NCI-H748 treated with DMSO at 0.1 percent for 48 hours (cell line): ENCODE data around the gene ST3GAL4.
A peak's percentile ranks its signal among the peaks of the same experiment; 100 is the strongest.

Experiments
- DNase-seq: peaks from one replicate; lab custom pipeline; 2025; lab: John Stamatoyannopoulos, UW

ST3GAL4 gene

GRCh38 chr11:126407682-126408288, 52.3 kb downstream of the ST3GAL4 start:
- DNase-seq, result no peak

DNA sequence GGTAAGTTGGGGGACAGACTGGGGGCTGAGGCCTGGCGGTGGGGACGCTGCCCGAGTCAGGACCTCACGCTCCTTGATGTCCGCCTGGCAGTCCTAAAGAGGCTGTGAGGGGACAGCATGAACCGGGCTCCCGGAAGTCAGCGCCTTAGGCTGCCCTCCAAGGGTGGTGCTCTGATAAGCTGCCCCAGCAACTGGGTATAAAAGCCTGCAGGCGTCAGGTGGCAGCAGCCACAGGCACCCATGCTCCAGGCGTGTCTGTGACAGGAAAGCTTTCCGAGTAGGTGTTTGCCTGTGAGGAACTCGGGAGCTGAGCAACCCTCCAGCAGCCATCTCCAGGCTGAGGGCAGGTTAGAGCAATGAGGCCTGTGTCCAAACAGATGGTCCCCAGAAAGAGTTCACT, 53.0 kb downstream of the ST3GAL4 start:
- no peak for DNase-seq

DNA sequence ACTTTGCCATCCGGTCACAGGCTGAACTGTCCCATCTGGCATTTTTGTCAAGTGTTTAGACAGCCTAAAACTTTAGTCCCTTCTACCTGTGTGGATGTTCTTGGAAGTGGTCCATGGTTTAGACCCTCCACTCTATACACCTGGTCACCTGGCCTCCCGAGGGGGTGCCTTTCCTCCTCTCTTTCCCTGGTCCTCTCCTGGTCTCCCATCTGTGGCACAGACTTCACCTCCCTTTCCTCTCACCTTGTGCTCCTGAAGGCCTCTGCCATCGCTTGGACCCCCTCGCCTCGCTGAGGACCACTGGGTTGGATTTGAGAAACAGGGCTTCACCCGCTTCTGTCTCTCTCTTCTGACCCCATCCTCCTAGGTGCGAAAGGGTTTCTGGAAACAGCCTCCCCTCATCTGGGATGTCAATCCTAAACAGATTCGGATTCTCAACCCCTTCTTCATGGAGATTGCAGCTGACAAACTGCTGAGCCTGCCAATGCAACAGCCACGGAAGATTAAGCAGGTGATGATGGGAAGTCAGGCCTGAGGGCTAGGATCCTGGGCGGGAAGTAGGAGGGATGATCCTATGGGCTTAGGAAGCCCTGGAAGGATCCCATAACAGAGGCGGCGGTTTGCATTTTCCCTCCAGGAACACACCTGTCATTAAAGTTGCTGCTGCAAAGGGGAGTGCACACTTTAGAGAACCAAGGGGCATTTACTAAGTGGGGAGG, 53.6 kb downstream of the ST3GAL4 start:
- DNase-seq, result no peak

DNA sequence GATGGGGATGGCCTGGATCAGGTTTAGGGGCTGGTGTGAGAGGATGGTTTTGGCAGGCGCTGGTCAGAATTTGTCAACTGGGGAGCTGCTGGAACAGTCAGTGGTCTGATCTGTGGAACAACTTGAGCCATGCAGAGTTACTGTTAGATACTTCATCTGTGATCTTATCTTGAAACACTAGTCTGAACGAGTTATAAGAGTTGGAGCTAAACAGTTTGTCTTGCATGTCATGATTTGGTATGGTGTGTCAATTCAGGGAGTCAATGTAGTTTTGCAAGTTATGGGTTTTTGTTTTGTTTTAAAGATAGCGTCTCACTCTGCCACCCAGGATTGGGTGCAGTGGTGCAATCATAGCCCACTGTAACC, 54.1 kb downstream of the ST3GAL4 start:
- DNase-seq, result no peak

GRCh38 chr11:126410649-126411048, 55.2 kb downstream of the ST3GAL4 start:
- DNase-seq, result no peak

DNA sequence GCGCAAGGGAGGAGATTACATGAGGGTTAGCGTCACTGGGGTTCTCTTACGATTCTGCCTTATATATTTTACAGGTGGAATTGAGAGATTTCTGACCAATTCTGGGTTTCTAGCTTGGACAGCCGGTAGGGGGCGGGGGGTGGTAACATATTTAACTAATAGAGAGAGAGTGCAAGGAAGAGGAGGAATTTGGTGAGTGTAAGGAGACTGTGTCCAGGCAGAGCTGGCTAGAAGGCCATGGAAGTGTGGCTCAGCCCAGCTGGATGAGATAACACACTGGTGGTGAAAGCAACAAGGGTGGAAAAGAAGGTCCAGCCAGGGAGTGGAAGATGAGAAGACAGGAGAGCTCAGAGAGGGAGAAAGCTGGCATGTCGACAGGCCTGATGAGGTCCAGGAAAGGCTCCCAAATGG, 56.5 kb downstream of the ST3GAL4 start:
- no peak for DNase-seq

GRCh38 chr11:126413426-126413825, 57.9 kb downstream of the ST3GAL4 start:
- no peak for DNase-seq

DNA sequence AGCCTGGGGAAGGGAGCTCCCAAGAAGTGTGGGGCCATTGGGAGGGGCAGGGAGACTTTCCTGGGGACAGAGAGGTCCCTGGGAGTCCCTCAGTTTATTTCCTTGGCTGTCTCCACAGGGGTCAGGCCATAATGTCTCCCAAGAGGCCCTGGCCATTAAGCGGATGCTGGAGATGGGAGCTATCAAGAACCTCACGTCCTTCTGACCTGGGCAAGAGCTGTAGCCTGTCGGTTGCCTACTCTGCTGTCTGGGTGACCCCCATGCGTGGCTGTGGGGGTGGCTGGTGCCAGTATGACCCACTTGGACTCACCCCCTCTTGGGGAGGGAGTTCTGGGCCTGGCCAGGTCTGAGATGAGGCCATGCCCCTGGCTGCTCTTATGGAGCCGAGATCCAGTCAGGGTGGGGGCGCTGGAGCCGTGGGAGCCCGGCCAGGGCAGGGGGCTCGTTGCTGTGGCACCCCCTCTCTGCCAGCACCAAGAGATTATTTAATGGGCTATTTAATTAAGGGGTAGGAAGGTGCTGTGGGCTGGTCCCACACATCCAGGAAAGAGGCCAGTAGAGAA, 58.4 kb downstream of the ST3GAL4 start:
- DNase-seq, result no peak

GRCh38 chr11:126414615-126415014, 59.1 kb downstream of the ST3GAL4 start:
- DNase-seq, result no peak

DNA sequence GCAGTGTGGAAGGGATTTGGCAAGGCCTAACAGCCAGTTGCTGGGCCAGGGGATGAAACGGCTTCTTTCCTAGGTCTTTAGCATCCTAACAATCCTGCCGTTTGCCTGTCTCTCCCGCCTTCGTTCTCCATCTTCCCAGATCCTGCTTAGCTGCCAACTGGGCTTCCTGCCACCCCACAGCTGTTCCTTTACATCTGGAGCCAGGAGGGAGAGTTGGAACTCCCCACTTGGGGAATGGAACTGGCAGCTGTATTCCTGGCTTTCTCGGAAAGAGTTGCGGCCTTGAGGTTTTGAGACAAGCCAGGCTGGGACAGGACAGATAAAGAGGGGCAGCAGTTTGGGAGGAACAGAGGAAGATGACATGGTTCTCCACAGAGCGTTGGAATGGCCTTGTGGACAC, 59.6 kb downstream of the ST3GAL4 start:
- DNase-seq, result no peak

DNA sequence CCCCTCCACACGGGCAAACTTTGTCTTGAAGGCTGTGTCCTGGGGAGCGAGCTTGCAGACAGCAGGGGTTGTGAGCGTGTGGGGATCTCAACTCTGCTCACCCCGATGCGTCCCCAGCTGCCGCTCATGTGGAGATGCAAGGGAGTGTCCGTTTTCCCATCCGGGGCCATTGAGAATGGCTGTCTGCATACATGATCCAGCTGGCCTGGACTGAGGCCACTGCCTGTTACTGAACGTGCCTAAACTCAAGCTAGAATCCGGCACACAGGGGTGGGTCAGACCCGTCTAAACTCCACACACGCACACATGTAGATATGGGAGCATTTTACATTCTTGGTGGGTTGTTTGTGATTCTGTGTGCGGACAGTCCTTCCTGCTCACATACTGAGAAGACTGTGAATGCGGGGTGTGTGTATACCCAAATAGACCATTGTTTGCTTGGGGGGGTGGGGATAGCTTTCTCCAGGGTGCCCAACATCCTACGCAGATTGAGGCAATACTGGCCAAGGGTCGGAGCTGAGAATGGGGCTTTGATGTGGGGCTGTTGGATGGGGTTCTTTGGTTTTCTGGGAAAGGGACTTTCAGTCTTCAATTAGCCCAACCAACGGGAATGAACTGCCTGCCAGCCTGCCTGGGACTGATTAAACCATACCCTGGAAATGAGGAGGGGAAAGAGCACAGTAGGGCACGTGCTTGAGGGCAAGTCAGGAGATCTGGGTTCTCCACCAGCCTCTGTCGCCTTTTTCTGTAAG, 60.4 kb downstream of the ST3GAL4 start:
- no peak for DNase-seq

GRCh38 chr11:126416542-126417090, 61.1 kb downstream of the ST3GAL4 start:
- peak; percentile 44 for DNase-seq

DNA sequence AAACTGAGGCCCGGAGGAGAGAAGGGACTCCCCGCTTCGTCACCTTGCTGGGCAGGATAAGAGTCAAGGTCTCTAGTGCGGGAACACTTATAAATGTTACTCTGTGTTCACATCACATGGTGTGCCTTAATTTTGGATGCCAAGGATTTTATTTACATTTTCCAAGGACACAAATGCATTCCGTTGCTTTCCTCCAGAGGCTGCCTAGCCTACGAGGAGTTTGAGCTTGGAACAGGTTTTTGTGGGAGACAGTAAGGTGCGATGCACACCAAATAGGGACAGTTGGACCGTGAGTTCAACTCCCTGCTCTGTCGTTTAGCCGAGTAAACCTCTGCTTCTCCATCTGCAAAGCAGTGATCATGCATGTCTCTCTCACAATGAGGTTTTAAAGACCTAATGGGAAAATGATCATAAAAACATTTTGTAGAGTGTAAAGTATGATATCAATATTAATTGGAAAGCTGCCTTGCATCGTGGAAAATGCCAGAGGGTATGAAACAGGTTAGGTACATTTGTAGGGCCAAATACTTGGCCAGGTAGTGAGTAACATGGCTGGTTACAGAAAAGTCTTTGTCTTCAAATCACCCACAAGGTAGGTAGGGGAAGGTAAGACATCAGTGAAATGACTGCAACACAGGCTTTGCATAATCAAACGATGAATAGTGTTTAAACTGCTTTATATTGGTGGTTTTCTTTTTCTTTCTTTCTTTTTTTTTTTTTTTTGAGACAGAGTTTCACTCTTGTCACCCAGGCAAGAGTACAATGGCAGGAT, 61.8 kb downstream of the ST3GAL4 start:
- no peak for DNase-seq

GRCh38 chr11:126418887-126419286, 63.4 kb downstream of the ST3GAL4 start:
- no peak for DNase-seq

GRCh38 chr11:126419801-126420697, 64.6 kb downstream of the ST3GAL4 start:
- DNase-seq, result no peak

DNA sequence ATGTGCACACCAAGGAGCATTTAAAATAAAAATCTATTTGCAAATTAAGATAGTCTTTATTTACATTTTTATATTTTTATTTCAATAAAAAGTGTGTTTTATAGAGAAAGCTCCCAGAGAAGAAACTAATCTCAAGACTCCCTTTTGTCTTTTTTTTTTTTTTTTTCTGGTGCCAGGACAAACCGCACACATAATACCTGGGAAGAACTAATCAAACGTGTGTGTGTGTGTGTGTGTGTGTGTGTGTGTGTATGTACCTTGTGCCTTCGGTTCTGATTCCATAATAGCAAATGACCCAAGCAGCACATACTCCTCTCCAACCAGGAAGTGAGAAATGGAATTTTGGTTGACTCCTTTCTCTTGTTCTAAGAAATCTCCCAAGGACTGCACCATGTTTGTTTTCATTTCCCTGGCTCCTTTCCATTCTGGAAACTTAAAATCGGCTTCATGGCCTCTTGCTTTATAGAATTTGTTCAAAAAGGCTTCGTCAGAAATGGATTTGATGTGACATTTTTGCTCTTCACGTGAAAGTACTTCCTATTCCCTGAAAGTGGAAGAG, 65.3 kb downstream of the ST3GAL4 start:
- no peak for DNase-seq

DNA sequence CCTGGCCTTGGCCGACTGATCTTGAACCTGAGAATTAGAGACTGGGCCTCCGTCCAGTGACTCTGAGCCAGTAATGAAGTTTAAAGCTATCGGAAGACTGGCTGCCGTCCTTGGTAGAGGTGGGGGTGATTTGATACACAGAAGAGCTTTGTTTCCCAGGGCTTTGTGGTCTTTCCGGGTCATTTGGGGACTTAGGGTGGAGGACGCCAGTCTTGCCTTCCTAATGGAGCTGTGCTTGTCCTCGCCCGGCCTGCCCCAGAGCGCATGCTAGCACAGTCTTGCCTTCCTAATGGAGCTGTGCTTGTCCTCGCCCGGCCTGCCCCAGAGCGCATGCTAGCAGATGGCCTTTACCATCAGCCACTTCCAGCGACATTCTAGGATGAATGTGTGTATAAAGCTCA, 65.8 kb downstream of the ST3GAL4 start:
- no peak for DNase-seq

DNA sequence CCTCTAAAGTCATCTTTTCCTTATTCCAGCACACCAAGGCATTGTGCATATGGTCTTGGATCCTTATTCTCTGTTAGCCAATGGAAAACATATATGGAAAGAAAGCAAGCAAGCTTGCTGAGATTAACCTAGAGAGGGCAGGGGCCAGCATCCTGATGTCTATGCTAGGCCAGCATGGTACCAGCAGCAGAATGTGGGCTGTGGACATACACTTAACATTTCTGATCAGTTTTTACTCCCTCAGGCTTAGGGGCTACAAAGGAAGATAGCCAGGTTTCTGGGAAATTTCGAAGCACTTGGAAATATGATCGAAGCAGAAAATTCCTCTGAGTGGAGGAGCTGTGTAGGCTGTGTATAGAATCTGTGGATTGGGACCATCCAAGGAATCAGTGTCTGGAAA, 67.0 kb downstream of the ST3GAL4 start:
- DNase-seq, result no peak

DNA sequence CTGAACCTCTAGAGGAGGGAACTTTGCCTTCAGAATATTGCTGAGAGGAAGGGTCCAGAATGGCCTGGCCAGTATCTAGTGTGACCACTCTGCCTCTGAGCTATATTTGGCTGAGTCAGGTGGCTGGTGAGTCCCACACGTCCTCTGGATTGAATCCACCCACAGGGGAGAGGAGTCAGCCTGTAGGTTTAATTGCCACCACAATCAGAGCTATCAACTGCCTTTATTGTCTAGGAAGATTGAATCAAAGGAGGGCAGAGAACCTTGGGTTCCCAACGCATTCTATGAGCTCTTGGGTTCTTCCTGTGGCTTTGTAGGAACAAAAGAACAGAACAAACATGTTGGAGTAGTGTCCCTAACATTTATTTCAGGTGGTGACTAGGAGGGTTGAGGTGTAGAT, 67.7 kb downstream of the ST3GAL4 start:
- DNase-seq, result no peak

GRCh38 chr11:126423743-126424142, 68.3 kb downstream of the ST3GAL4 start:
- DNase-seq, result no peak
